GM12892 (cell line): ENCODE results near the gene VPS35L.

Experiments
- POLR2A ChIP-seq: IDR thresholded peaks from 2 replicates; pipeline ENCODE4 v1.6.1; 2011; ENCODE audit warnings: low read depth, low read length, control low read depth
- POLR2AphosphoS5 ChIP-seq: IDR thresholded peaks from 2 replicates; pipeline ENCODE4 v1.6.1; 2011; ENCODE audit warnings: low read depth, low read length, control low read depth
- TAF1 ChIP-seq: IDR thresholded peaks from 2 replicates; pipeline ENCODE4 v1.6.1; 2011; ENCODE audit warnings: low read depth, mild to moderate bottlenecking, control low read depth, low read length, borderline replicate concordance

GRCh38 chr16:19748389-19749168 is 193.1 kb downstream of the VPS35L start:
- TF ChIP-seq TAF1 (no peak), POLR2A (no peak), POLR2AphosphoS5 (no peak)
